Breast epithelium (tissue), 3 donors: ENCODE measurements around the gene MGST2.

ENCODE experiments used
- POLR2A ChIP-seq: fragments of 450-650 bp; IDR thresholded peaks from one replicate; pipeline ENCODE4 v1.6.1; 2016; ENCODE audit warnings: antibody characterized with exemption, mild to moderate bottlenecking, moderate library complexity
- TF ChIP-seq, protein P1 (sequence below), 3 donors: fragments of 450-650 bp; IDR thresholded peaks; one replicate each; pipeline ENCODE4 v1.5.1; 2016 to 2017; ENCODE audit warnings: antibody characterized with exemption in 3 of 3, mild to moderate bottlenecking in 3 of 3, moderate library complexity in 3 of 3

DNA sequence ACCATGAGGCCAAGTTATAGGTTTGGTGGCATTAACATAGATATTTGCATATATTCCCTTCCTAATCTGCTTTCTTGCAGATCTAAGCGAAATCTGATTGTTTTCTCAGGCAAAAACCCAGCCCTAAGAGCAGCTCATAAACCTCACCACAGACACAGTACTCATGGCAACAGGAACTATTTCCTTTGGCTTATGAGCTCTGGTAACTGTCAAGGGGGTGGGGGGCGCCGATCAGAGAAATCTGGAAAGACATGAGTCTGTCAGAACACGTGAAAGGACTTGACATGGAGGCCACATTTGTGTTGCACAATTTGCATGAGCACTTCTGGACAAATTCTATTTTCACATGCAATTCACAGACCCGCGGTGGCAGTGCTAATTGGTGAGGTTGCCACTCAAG, 83.7 kb downstream of the MGST2 start:
- TF ChIP-seq, protein P1, sequence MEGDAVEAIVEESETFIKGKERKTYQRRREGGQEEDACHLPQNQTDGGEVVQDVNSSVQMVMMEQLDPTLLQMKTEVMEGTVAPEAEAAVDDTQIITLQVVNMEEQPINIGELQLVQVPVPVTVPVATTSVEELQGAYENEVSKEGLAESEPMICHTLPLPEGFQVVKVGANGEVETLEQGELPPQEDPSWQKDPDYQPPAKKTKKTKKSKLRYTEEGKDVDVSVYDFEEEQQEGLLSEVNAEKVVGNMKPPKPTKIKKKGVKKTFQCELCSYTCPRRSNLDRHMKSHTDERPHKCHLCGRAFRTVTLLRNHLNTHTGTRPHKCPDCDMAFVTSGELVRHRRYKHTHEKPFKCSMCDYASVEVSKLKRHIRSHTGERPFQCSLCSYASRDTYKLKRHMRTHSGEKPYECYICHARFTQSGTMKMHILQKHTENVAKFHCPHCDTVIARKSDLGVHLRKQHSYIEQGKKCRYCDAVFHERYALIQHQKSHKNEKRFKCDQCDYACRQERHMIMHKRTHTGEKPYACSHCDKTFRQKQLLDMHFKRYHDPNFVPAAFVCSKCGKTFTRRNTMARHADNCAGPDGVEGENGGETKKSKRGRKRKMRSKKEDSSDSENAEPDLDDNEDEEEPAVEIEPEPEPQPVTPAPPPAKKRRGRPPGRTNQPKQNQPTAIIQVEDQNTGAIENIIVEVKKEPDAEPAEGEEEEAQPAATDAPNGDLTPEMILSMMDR (IDR thresholded peaks at IDR 0.05): no peak
- TF ChIP-seq POLR2A: no peak
